Measurements from ENCODE around the gene MUC5B. TPM values are rescaled to one million over a fixed set of nuclear protein-coding genes. Genes with fewer than 3 reads are reported as not detected.

Gene MUC5B
- total and polyA plus RNA-seq, 2 donors (not counting 1 experiment from before 2014, with no cell fraction given) = not detected

- DNase-seq (no peak), ATAC-seq (ENCODE audit: low read depth) (no peak)
- 97% methylated on average over 36 of the region's 43 CpGs for WGBS (ENCODE audit: insufficient coverage)
- H3K9ac ChIP-seq (ENCODE audit: low read length) = no peak overlapping the region
- no peaks in the 10 kb centered on the region for H3K4me1 ChIP-seq (ENCODE audit: control insufficient read depth in 2 of 2, insufficient read depth in 2 of 2, low read length in 2 of 2)
- H3K27ac ChIP-seq (ENCODE audit: low read length in 2 of 2) = no peak overlapping the region
- peaks cover 65% of the 10 kb centered on the region for H4K20me1 ChIP-seq (ENCODE audit: control insufficient read depth, insufficient read depth, low read length, poor library complexity, severe bottlenecking)
- H2AFZ ChIP-seq (ENCODE audit: insufficient read depth, low read depth, low read length, poor library complexity, severe bottlenecking) = no peak overlapping the region
- ChIA-PET POLR2A (no interaction called here), CTCF (no interaction called here)
- peaks cover 0 to 66% of the 10 kb centered on the region in 2 experiments for H3K36me3 ChIP-seq (replicated peaks in 1 of 2; ENCODE audit: control extremely low read depth in 1 of 2, control insufficient read depth in 1 of 2, extremely low read depth in 1 of 2, insufficient read depth in 2 of 2, low read length in 1 of 2)
- peaks cover 53% of the 10 kb centered on the region for H3K79me2 ChIP-seq (ENCODE audit: control insufficient read depth, insufficient read depth, low read length)
- no peaks in the 10 kb centered on the region for H3K27me3 ChIP-seq (replicated peaks in 1 of 4; ENCODE audit: control extremely low read depth in 1 of 4, control insufficient read depth in 3 of 4, insufficient read depth in 4 of 4, low read length in 3 of 4)
- TF ChIP-seq EZH2 (IDR thresholded peaks at IDR 0.05; ENCODE audit: borderline replicate concordance, insufficient read depth, low read depth, low read length, poor library complexity, severe bottlenecking) = no peak
- TF ChIP-seq, protein P1, sequence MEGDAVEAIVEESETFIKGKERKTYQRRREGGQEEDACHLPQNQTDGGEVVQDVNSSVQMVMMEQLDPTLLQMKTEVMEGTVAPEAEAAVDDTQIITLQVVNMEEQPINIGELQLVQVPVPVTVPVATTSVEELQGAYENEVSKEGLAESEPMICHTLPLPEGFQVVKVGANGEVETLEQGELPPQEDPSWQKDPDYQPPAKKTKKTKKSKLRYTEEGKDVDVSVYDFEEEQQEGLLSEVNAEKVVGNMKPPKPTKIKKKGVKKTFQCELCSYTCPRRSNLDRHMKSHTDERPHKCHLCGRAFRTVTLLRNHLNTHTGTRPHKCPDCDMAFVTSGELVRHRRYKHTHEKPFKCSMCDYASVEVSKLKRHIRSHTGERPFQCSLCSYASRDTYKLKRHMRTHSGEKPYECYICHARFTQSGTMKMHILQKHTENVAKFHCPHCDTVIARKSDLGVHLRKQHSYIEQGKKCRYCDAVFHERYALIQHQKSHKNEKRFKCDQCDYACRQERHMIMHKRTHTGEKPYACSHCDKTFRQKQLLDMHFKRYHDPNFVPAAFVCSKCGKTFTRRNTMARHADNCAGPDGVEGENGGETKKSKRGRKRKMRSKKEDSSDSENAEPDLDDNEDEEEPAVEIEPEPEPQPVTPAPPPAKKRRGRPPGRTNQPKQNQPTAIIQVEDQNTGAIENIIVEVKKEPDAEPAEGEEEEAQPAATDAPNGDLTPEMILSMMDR (IDR thresholded peaks at IDR 0.05) = no peak
- H3K4me3 ChIP-seq (ENCODE audit: control extremely low read depth in 1 of 5, extremely low read depth in 1 of 5, insufficient read depth in 1 of 5, low read depth in 2 of 5, low read length in 4 of 5) = no peak overlapping the region
- intact Hi-C loops (cut with micrococcal nuclease) = loop anchor here (10.0 kb wide), 1 partner anchor 224 kb away; no protein-coding TSS in a partner anchor
- peaks cover 0 to 4% (median 0%) of the 10 kb centered on the region in 3 donors for H3K9me3 ChIP-seq (ENCODE audit: control extremely low read depth in 1 of 3, control insufficient read depth in 2 of 3, insufficient read depth in 1 of 3, low read length in 2 of 3)
- Mint-ChIP-seq H3K27ac (no peak overlapping the region), H3K4me3 (no peak overlapping the region), H3K4me1 (no peaks in the 10 kb centered on the region), H3K9me3 (ENCODE audit: insufficient read depth) (no peaks in the 10 kb centered on the region), H3K27me3 (no peaks in the 10 kb centered on the region)
- no peak overlapping the region for H3K4me2 ChIP-seq (replicated peaks; ENCODE audit: low read depth, low read length, poor library complexity, severe bottlenecking)
Measured at GRCh38 chr11:1290052-1291040, 67.5 kb downstream of the MUC5B start.

Data from B cell (primary cell).